HEK293T (cell line): Measurements from ENCODE around the gene ZER1.

Experiments
- ELF4 ChIP-seq: fragments of 450-650 bp; IDR thresholded peaks from 2 replicates; pipeline ENCODE4 v1.6.1; 2017; ENCODE audit warnings: antibody characterized with exemption
- FOXA1 ChIP-seq: fragments of 450-650 bp; IDR thresholded peaks from 2 replicates; pipeline ENCODE4 v1.6.1; 2016; ENCODE audit warnings: mild to moderate bottlenecking
- FOXK2 ChIP-seq: fragments of 450-650 bp; IDR thresholded peaks from 2 replicates; pipeline ENCODE4 v1.6.1; 2016; ENCODE audit warnings: mild to moderate bottlenecking
- SUZ12 ChIP-seq: fragments of 450-650 bp; IDR thresholded peaks from 2 replicates; pipeline ENCODE4 v1.6.1; 2016; ENCODE audit warnings: mild to moderate bottlenecking
- ZNF384 ChIP-seq: fragments of 450-650 bp; IDR thresholded peaks from 2 replicates; pipeline ENCODE4 v1.6.1; 2016

GRCh38 chr9:128714586-128715435 lies 56.9 kb downstream of the ZER1 start:
- no peak for TF ChIP-seq FOXK2
- TF ChIP-seq ELF4 = no peak
- TF ChIP-seq FOXA1 = no peak
- TF ChIP-seq SUZ12 = no peak
- no peak for TF ChIP-seq ZNF384
